Ascending aorta (tissue), 2 donors: ENCODE measurements around the gene MAJIN. TPM values are rescaled to one million over a fixed set of nuclear protein-coding genes. Genes with fewer than 3 reads are reported as not detected.

Source experiments
- DNase-seq, 2 donors: peaks; one replicate each; pipeline ENCODE4 v3.0.0-alpha.2; 2019; ENCODE audit warnings: low spot score in 2 of 2
- H3K27ac ChIP-seq, 2 donors: fragments of 200-600 bp; sonication (generic); one replicate each; pipeline ENCODE4 v1.5.1; 2016 to 2017; ENCODE audit warnings: mild to moderate bottlenecking in 1 of 2
- H3K27me3 ChIP-seq: fragments of 200-600 bp; sonication (generic); one replicate; pipeline ENCODE4 v1.5.1; 2017
- H3K36me3 ChIP-seq, 2 donors: fragments of 200-600 bp; sonication (generic); one replicate each; pipeline ENCODE4 v1.5.1; 2016
- H3K4me1 ChIP-seq, 2 donors: fragments of 200-600 bp; sonication (generic); one replicate each; pipeline ENCODE4 v1.5.1; 2016 to 2017; ENCODE audit warnings: mild to moderate bottlenecking in 1 of 2
- H3K4me3 ChIP-seq, 2 donors: fragments of 200-600 bp; sonication (generic); one replicate each; pipeline ENCODE4 v1.5.1; 2016 to 2017; ENCODE audit warnings: mild to moderate bottlenecking in 1 of 2
- H3K9me3 ChIP-seq, 2 donors: fragments of 200-600 bp; sonication (generic); one replicate each; pipeline ENCODE4 v1.5.1; 2016
- CTCF ChIP-seq, 3 experiments: fragments of 200-600 bp in 2 of 3; fragments of 450-650 bp in 1 of 3; sonication (generic) in 2 of 3; IDR thresholded peaks; one replicate each; pipeline ENCODE4 v1.5.1; 2016 to 2019; ENCODE audit warnings: antibody characterized with exemption in 3 of 3, mild to moderate bottlenecking in 1 of 3, moderate library complexity in 1 of 3
- intact Hi-C: fragments of 100-400 bp; cut with DNase I; formaldehyde crosslinking; loops from one replicate; pipeline ENCODE4 v1.15.1; 2023
- total RNA-seq: library from RNA; depleted of rRNA; stranded (reverse); fragments of >200 nt; gene quantifications from one replicate; pipeline ENCODE4 v1.1.0, GENCODE V29; 2016

The MAJIN gene
- total RNA-seq, 1 donor from 2014 or later, result not detected

GRCh38 chr11:64923944-64924909 is 47.7 kb downstream of the MAJIN start, which contains the start of gene PPP2R5B:
Gene PPP2R5B (plus strand): TSS chr11:64924689. CDS start chr11:64925735, 1,046 bp downstream.
- DNase-seq, result peak; percentile 92 to 98
- H3K4me1 ChIP-seq, result peaks cover 10 to 21% of the 10 kb centered on the region in 2 donors
- intact Hi-C loops, result loop anchor here (1.0 to 5.0 kb wide), 3 partner anchors 48 to 103 kb away; partner anchors contain the start of genes ARL2, MAJIN and SNX15
- H3K27ac ChIP-seq, result peak within 1 kb of the TSS; percentile 89 to 96
- no peaks in the 10 kb centered on the region for H3K27me3 ChIP-seq
- peaks cover 3 to 25% of the 10 kb centered on the region in 2 donors for H3K36me3 ChIP-seq
- peak within 1 kb of the TSS; percentile 91 to 97 for H3K4me3 ChIP-seq
- no peaks in the 10 kb centered on the region for H3K9me3 ChIP-seq
- no peak for TF ChIP-seq CTCF (IDR thresholded peaks at IDR 0.05)

GRCh38 chr11:64923151-64923661 is 48.7 kb downstream of the MAJIN start:
- H3K4me3 ChIP-seq, result peak overlapping the region in 1 of 2 donors; percentile 91
- intact Hi-C loops, result loop anchor here (5.0 kb wide), 1 partner anchor 49 kb away; the partner anchor contains the start of gene MAJIN
- H3K27ac ChIP-seq, result peak overlapping the region; percentile 89 to 96
- no peaks in the 10 kb centered on the region for H3K9me3 ChIP-seq
- peaks cover 0 to 15% of the 10 kb centered on the region in 2 donors for H3K36me3 ChIP-seq
- peaks cover 10 to 24% of the 10 kb centered on the region in 2 donors for H3K4me1 ChIP-seq
- no peaks in the 10 kb centered on the region for H3K27me3 ChIP-seq
- TF ChIP-seq CTCF (IDR thresholded peaks at IDR 0.05), result no peak
- peak in 1 of 2 donors; percentile 64 for DNase-seq

GRCh38 chr11:64921384-64921783 is 50.5 kb downstream of the MAJIN start:
- DNase-seq, result no peak
- no peaks in the 10 kb centered on the region for H3K36me3 ChIP-seq
- TF ChIP-seq CTCF (IDR thresholded peaks at IDR 0.05), result no peak
- no peaks in the 10 kb centered on the region for H3K9me3 ChIP-seq
- no peak overlapping the region for H3K27ac ChIP-seq
- H3K27me3 ChIP-seq, result no peaks in the 10 kb centered on the region
- H3K4me3 ChIP-seq, result no peak overlapping the region
- H3K4me1 ChIP-seq, result peaks cover 10 to 28% of the 10 kb centered on the region in 2 donors
- intact Hi-C loops, result loop anchor here (5.0 kb wide), 1 partner anchor 51 kb away; the partner anchor contains the start of gene MAJIN

GRCh38 chr11:64920124-64920523 is 51.8 kb downstream of the MAJIN start:
- no peaks in the 10 kb centered on the region for H3K36me3 ChIP-seq
- H3K4me3 ChIP-seq, result no peak overlapping the region
- TF ChIP-seq CTCF (IDR thresholded peaks at IDR 0.05), result no peak
- peaks cover 9 to 28% of the 10 kb centered on the region in 2 donors for H3K4me1 ChIP-seq
- DNase-seq, result peak in 1 of 2 donors; percentile 60
- no peaks in the 10 kb centered on the region for H3K9me3 ChIP-seq
- H3K27me3 ChIP-seq, result no peaks in the 10 kb centered on the region
- intact Hi-C loops, result loop anchor here (5.0 kb wide), 1 partner anchor 52 kb away; the partner anchor contains the start of gene MAJIN
- H3K27ac ChIP-seq, result no peak overlapping the region

GRCh38 chr11:64919627-64920026 is 52.3 kb downstream of the MAJIN start:
- TF ChIP-seq CTCF (IDR thresholded peaks at IDR 0.05), result no peak
- H3K4me3 ChIP-seq, result no peak overlapping the region
- H3K27ac ChIP-seq, result no peak overlapping the region
- H3K36me3 ChIP-seq, result no peaks in the 10 kb centered on the region
- H3K4me1 ChIP-seq, result peaks cover 9 to 26% of the 10 kb centered on the region in 2 donors
- intact Hi-C loops, result loop anchor here (5.0 kb wide), 3 partner anchors 53 to 198 kb away; partner anchors contain the start of genes MAJIN, VPS51 and ZNHIT2
- no peaks in the 10 kb centered on the region for H3K27me3 ChIP-seq
- H3K9me3 ChIP-seq, result no peaks in the 10 kb centered on the region
- DNase-seq, result no peak
